Dedifferentiated amniotic fluid mesenchymal stem cell (primary cell): ENCODE results near the gene CNTN5.

ENCODE experiments used
- DNase-seq: peaks from one replicate; pipeline ENCODE4 v3.0.0-alpha.2; 2016; ENCODE audit errors: extremely low spot score

The CNTN5 gene

GRCh38 chr11:100080381-100080780, 1059.6 kb downstream of the CNTN5 start:
- DNase-seq = no peak

- no peak for DNase-seq
Measured at GRCh38 chr11:100080821-100081220, 1060.1 kb downstream of the CNTN5 start.

- DNase-seq = no peak
Measured at GRCh38 chr11:100093698-100094097, 1072.9 kb downstream of the CNTN5 start.

- DNase-seq = no peak
Measured at GRCh38 chr11:100094121-100094865, 1073.5 kb downstream of the CNTN5 start.

- no peak for DNase-seq
Measured at GRCh38 chr11:100095809-100096208, 1075.1 kb downstream of the CNTN5 start.

GRCh38 chr11:100098560-100098959, 1077.8 kb downstream of the CNTN5 start:
- no peak for DNase-seq

- no peak for DNase-seq
Measured at GRCh38 chr11:100105255-100105981, 1084.7 kb downstream of the CNTN5 start.

GRCh38 chr11:100105982-100106358, 1085.2 kb downstream of the CNTN5 start:
- DNase-seq = no peak

GRCh38 chr11:100119176-100119575, 1098.4 kb downstream of the CNTN5 start:
- DNase-seq = no peak

GRCh38 chr11:100133114-100133513, 1112.4 kb downstream of the CNTN5 start:
- no peak for DNase-seq

- DNase-seq = no peak
Measured at GRCh38 chr11:100141201-100141600, 1120.5 kb downstream of the CNTN5 start.

GRCh38 chr11:100151944-100152343, 1131.2 kb downstream of the CNTN5 start:
- no peak for DNase-seq

- DNase-seq = no peak
Measured at GRCh38 chr11:100152766-100153165, 1132.0 kb downstream of the CNTN5 start.

- no peak for DNase-seq
Measured at GRCh38 chr11:100163471-100163870, 1142.7 kb downstream of the CNTN5 start.

- no peak for DNase-seq
Measured at GRCh38 chr11:100174881-100175280, 1154.1 kb downstream of the CNTN5 start.

- no peak for DNase-seq
Measured at GRCh38 chr11:100176456-100176855, 1155.7 kb downstream of the CNTN5 start.

GRCh38 chr11:100177651-100178050, 1156.9 kb downstream of the CNTN5 start:
- no peak for DNase-seq

GRCh38 chr11:100182350-100182749, 1161.6 kb downstream of the CNTN5 start:
- DNase-seq = no peak

- DNase-seq = no peak
Measured at GRCh38 chr11:100182927-100183326, 1162.2 kb downstream of the CNTN5 start.

GRCh38 chr11:100185588-100185987, 1164.8 kb downstream of the CNTN5 start:
- DNase-seq = no peak

- DNase-seq = no peak
Measured at GRCh38 chr11:100188137-100188783, 1167.5 kb downstream of the CNTN5 start.

GRCh38 chr11:100190395-100190794, 1169.6 kb downstream of the CNTN5 start:
- no peak for DNase-seq

- DNase-seq = no peak
Measured at GRCh38 chr11:100192181-100192580, 1171.4 kb downstream of the CNTN5 start.
